Naive thymus-derived CD4-positive, alpha-beta T cell (primary cell): ENCODE data around the gene KIAA1671. TPM values are rescaled to one million over a fixed set of nuclear protein-coding genes. Genes with fewer than 3 reads are reported as not detected.

Experiments used
- ATAC-seq: fragments of 150-1000 bp; cut with Tn5 transposase; 2 replicates; pipeline ENCODE4 v1.10.0; 2021; ENCODE audit warnings: mild to moderate bottlenecking, moderate library complexity
- CTCF ChIA-PET: fragments of 350-600 bp; sonication (Branson Sonifier 250); formaldehyde crosslinking; loops from one replicate; lab custom pipeline; 2021; ENCODE audit warnings: antibody characterized with exemption; lab: Charles Lee
- POLR2A ChIA-PET: fragments of 350-600 bp; sonication (Branson Sonifier 250); formaldehyde crosslinking; loops from one replicate; lab custom pipeline; 2021; ENCODE audit warnings: antibody characterized with exemption, inconsistent platforms; lab: Charles Lee
- DNase-seq, 9 donors: peaks; one replicate each; pipeline versions ENCODE4 v3.0.0 to v3.0.0-alpha.2; 2020 to 2022; ENCODE audit warnings: mixed read lengths in 1 of 9
- H3K27ac ChIP-seq: one replicate; pipeline ENCODE4 v1.7.0; 2013; ENCODE audit warnings: mild to moderate bottlenecking, low read depth, low read length, moderate library complexity
- H3K27me3 ChIP-seq, 2 donors: one replicate each; pipeline ENCODE4 v1.7.0; 2013; ENCODE audit warnings: low read length in 2 of 2, mild to moderate bottlenecking in 2 of 2, moderate library complexity in 2 of 2; ENCODE audit not compliant: control insufficient read depth in 2 of 2, insufficient read depth in 2 of 2
- H3K36me3 ChIP-seq, 3 experiments: 1 replicate in 2 of 3; 2 replicates in 1 of 3; pipeline ENCODE4 v1.7.0; 2013; ENCODE audit warnings: low read length in 3 of 3, mild to moderate bottlenecking in 3 of 3, moderate library complexity in 1 of 3; ENCODE audit not compliant: insufficient read depth in 3 of 3, control insufficient read depth in 2 of 3
- H3K4me1 ChIP-seq, 2 donors: one replicate each; pipeline ENCODE4 v1.7.0; 2013; ENCODE audit warnings: low read length in 2 of 2, mild to moderate bottlenecking in 2 of 2, moderate library complexity in 1 of 2; ENCODE audit not compliant: control insufficient read depth in 2 of 2, insufficient read depth in 2 of 2
- H3K4me3 ChIP-seq: 2 replicates; pipeline ENCODE4 v1.7.0; 2013; ENCODE audit warnings: mild to moderate bottlenecking, low read length
- H3K9me3 ChIP-seq, 3 experiments: 1 replicate in 2 of 3; 2 replicates in 1 of 3; pipeline ENCODE4 v1.7.0; 2013; ENCODE audit warnings: low read length in 3 of 3; ENCODE audit not compliant: control insufficient read depth in 2 of 3
- H3K27ac Mint-ChIP-seq, 9 donors: one replicate each; pipeline ENCODE4 v1.8.0; 2020 to 2022; ENCODE audit warnings: mixed read lengths in 9 of 9, mild to moderate bottlenecking in 8 of 9, moderate library complexity in 5 of 9, inconsistent platforms in 2 of 9
- H3K27me3 Mint-ChIP-seq, 5 donors: one replicate each; pipeline ENCODE4 v1.8.0; 2021 to 2022; ENCODE audit warnings: mixed read lengths in 5 of 5, mild to moderate bottlenecking in 1 of 5
- H3K36me3 Mint-ChIP-seq, 5 donors: one replicate each; pipeline ENCODE4 v1.8.0; 2020 to 2022; ENCODE audit warnings: mixed read lengths in 5 of 5, mild to moderate bottlenecking in 3 of 5, inconsistent platforms in 1 of 5
- H3K4me1 Mint-ChIP-seq, 7 donors: one replicate each; pipeline ENCODE4 v1.8.0; 2020 to 2022; ENCODE audit warnings: mixed read lengths in 7 of 7, mild to moderate bottlenecking in 3 of 7, inconsistent platforms in 1 of 7
- H3K4me3 Mint-ChIP-seq, 10 donors: one replicate each; pipeline ENCODE4 v1.8.0; 2020 to 2022; ENCODE audit warnings: mild to moderate bottlenecking in 10 of 10, mixed read lengths in 10 of 10, moderate library complexity in 6 of 10, inconsistent platforms in 2 of 10
- H3K9me3 Mint-ChIP-seq, 11 donors: one replicate each; pipeline ENCODE4 v1.8.0; 2020 to 2022; ENCODE audit warnings: mixed read lengths in 11 of 11, mild to moderate bottlenecking in 4 of 11, inconsistent platforms in 1 of 11, moderate library complexity in 1 of 11
- intact Hi-C, 2 donors: fragments of 100-400 bp; cut with micrococcal nuclease; formaldehyde crosslinking; loops; one replicate each; pipeline ENCODE4 v1.15.1; 2023
- polyA plus RNA-seq, 2 donors: library from polyadenylated mRNA; unstranded; fragments of 300-500 nt; fragmentation: Illumina TruSeq; gene quantifications; one replicate each; pipeline ENCODE4 v1.2.3, GENCODE V29; 2021
- total RNA-seq, 6 experiments: library from RNA in 5 of 6; stranded (reverse) in 5 of 6; gene quantifications; 1 replicate in 5 of 6; 2 replicates in 1 of 6; pipeline ENCODE4 v1.2.3 and lab custom pipeline; 2021 to 2026

The KIAA1671 gene
- total and polyA plus RNA-seq, 7 experiments from 2014 or later: 0.47 to 19.0 (median 4.2) TPM

GRCh38 chr22:25193130-25193529 is 240.6 kb downstream of the KIAA1671 start:
- H3K27me3 Mint-ChIP-seq: no peaks in the 10 kb centered on the region
- no peak for DNase-seq
- intact Hi-C loops: no loop called here
- no peaks in the 10 kb centered on the region for H3K9me3 ChIP-seq
- H3K36me3 ChIP-seq: peaks cover 0 to 7% (median 0%) of the 10 kb centered on the region in 3 experiments
- H3K4me3 ChIP-seq: no peak overlapping the region
- H3K4me3 Mint-ChIP-seq: no peak overlapping the region
- ChIA-PET POLR2A (no interaction called here), CTCF (no interaction called here)
- peak overlapping the region in 1 of 9 donors; percentile 3 for H3K27ac Mint-ChIP-seq
- H3K4me1 ChIP-seq: no peaks in the 10 kb centered on the region
- H3K9me3 Mint-ChIP-seq: no peaks in the 10 kb centered on the region
- no peaks in the 10 kb centered on the region for H3K4me1 Mint-ChIP-seq
- no peaks in the 10 kb centered on the region for H3K27me3 ChIP-seq
- H3K27ac ChIP-seq: no peak overlapping the region
- ATAC-seq: no peak
- H3K36me3 Mint-ChIP-seq: peaks cover 9 to 44% (median 19%) of the 10 kb centered on the region in 5 donors

DNA sequence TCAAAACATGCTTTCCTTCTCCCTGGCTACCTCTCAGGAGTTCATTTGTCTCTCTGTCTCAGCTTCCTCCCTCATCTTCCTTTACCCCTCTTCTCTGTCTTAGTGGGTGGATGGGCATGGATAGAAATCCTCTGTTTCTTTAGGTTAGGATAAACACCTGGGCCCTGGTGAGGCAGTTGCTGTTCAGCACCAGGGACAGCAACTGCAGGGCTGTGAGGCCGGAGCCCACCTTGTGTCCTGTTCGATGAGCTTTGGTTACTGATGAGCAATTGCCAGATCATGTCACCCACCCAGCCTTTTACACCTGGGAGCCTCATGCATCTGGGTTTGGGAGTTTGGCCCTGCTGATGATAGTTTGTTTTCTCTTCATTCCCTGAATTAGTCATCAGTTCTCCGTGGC is 241.0 kb downstream of the KIAA1671 start:
- no peaks in the 10 kb centered on the region for H3K9me3 ChIP-seq
- Mint-ChIP-seq H3K36me3 (peaks cover 9 to 44% (median 19%) of the 10 kb centered on the region in 5 donors), H3K27ac (peak overlapping the region in 1 of 9 donors; percentile 3), H3K4me3 (no peak overlapping the region), H3K27me3 (no peaks in the 10 kb centered on the region), H3K4me1 (no peaks in the 10 kb centered on the region), H3K9me3 (no peaks in the 10 kb centered on the region)
- ATAC-seq: no peak
- no peak overlapping the region for H3K27ac ChIP-seq
- intact Hi-C loops: no loop called here
- DNase-seq: no peak
- ChIA-PET CTCF (no interaction called here), POLR2A (no interaction called here)
- H3K36me3 ChIP-seq: peaks cover 0 to 7% (median 0%) of the 10 kb centered on the region in 3 experiments
- no peaks in the 10 kb centered on the region for H3K27me3 ChIP-seq
- no peaks in the 10 kb centered on the region for H3K4me1 ChIP-seq
- no peak overlapping the region for H3K4me3 ChIP-seq

GRCh38 chr22:25196326-25196725 is 243.8 kb downstream of the KIAA1671 start:
- Histone ChIP-seq H3K4me3 (no peak overlapping the region), H3K27me3 (no peaks in the 10 kb centered on the region), H3K36me3 (no peaks in the 10 kb centered on the region), H3K4me1 (no peaks in the 10 kb centered on the region), H3K27ac (no peak overlapping the region), H3K9me3 (no peaks in the 10 kb centered on the region)
- DNase-seq: no peak
- no peak overlapping the region for H3K27ac Mint-ChIP-seq
- H3K36me3 Mint-ChIP-seq: peaks cover 7 to 36% (median 19%) of the 10 kb centered on the region in 5 donors
- no peaks in the 10 kb centered on the region for H3K27me3 Mint-ChIP-seq
- H3K4me3 Mint-ChIP-seq: no peak overlapping the region
- ATAC-seq: no peak
- ChIA-PET POLR2A (no interaction called here), CTCF (no interaction called here)
- intact Hi-C loops: no loop called here
- H3K4me1 Mint-ChIP-seq: peaks cover 0 to 2% (median 0%) of the 10 kb centered on the region in 7 donors
- no peaks in the 10 kb centered on the region for H3K9me3 Mint-ChIP-seq

DNA sequence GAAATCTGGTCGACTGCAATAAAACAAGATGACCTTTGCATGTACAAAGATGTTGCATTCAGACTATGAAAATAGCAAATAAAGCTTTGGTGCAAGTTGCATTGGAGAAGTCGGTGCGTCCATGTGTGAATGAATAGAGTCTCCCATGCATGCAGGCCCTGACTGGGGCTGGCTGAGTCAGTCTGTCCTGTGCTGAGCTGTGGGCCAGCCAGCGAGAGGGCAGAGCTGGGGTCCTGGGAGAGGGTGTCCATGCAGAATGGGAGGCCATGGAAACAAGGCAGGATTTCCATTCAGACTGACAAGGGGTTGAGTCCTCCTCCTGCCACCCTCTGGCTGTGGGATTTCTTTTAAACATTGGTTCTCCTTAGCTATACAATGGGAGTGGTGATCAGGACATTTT is 244.8 kb downstream of the KIAA1671 start:
- DNase-seq: no peak
- ChIA-PET POLR2A (no interaction called here), CTCF (no interaction called here)
- ATAC-seq: no peak
- intact Hi-C loops: no loop called here
- peaks cover 5 to 36% (median 19%) of the 10 kb centered on the region in 5 donors for H3K36me3 Mint-ChIP-seq
- no peak overlapping the region for H3K4me3 Mint-ChIP-seq
- Histone ChIP-seq H3K4me3 (no peak overlapping the region), H3K4me1 (no peaks in the 10 kb centered on the region), H3K27me3 (no peaks in the 10 kb centered on the region), H3K36me3 (no peaks in the 10 kb centered on the region), H3K27ac (no peak overlapping the region), H3K9me3 (no peaks in the 10 kb centered on the region)
- H3K9me3 Mint-ChIP-seq: no peaks in the 10 kb centered on the region
- no peaks in the 10 kb centered on the region for H3K27me3 Mint-ChIP-seq
- H3K4me1 Mint-ChIP-seq: peaks cover 0 to 6% (median 0%) of the 10 kb centered on the region in 7 donors
- H3K27ac Mint-ChIP-seq: peak overlapping the region in 1 of 9 donors; percentile 33

- H3K27ac Mint-ChIP-seq: peak within 1 kb of the TSS in 1 of 9 donors; percentile 18
- CTCF ChIA-PET: no interaction called here
These were observed 247.4 kb downstream of the KIAA1671 start, which contains the start of gene CRYBB3 for GRCh38 chr22:25199731-25200520. CRYBB3 (plus strand) TSS chr22:25199858; CDS start chr22:25201397, 1,539 bp downstream.

DNA sequence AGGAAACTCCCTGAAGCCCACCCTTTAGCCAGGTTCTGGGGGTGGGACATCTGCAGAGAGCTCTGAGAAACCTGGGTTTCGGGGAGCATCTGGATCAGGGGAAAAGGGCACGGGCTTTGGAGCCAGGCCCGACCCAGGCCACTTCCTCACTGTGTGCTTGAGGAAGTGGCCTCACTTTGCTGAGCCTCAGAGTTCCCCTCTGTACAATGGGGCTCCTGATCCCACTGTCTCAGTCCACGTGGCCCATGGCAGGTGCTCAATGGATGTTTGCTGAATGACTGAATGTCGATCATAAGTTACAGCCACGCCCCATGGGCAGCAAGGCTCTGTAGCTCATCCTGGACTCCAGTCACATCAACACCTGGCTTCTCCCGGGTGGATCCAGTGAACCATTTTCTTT is 248.5 kb downstream of the KIAA1671 start:
- no peak overlapping the region for H3K4me3 Mint-ChIP-seq
- H3K4me3 ChIP-seq: no peak overlapping the region
- H3K36me3 ChIP-seq: no peaks in the 10 kb centered on the region
- ATAC-seq (no peak), DNase-seq (no peak)
- H3K4me1 Mint-ChIP-seq: peaks cover 0 to 7% (median 0%) of the 10 kb centered on the region in 7 donors
- no peaks in the 10 kb centered on the region for H3K27me3 ChIP-seq
- H3K27ac ChIP-seq: no peak overlapping the region
- no peaks in the 10 kb centered on the region for H3K9me3 ChIP-seq
- POLR2A ChIA-PET: no interaction called here
- H3K27ac Mint-ChIP-seq: no peak overlapping the region
- CTCF ChIA-PET: interaction anchor here (1.3 kb wide), 1 partner anchor 12 kb away, joined by 3 read pairs; no protein-coding TSS in a partner anchor
- no peaks in the 10 kb centered on the region for H3K27me3 Mint-ChIP-seq
- H3K36me3 Mint-ChIP-seq: peaks cover 0 to 12% (median 0%) of the 10 kb centered on the region in 5 donors
- intact Hi-C loops: no loop called here
- H3K9me3 Mint-ChIP-seq: peaks cover 0 to 1% (median 0%) of the 10 kb centered on the region in 11 donors
- H3K4me1 ChIP-seq: no peaks in the 10 kb centered on the region

More at GRCh38 chr22:25199731-25200520, 247.4 kb downstream of the KIAA1671 start, which contains the start of gene CRYBB3:
- Mint-ChIP-seq H3K27me3 (no peaks in the 10 kb centered on the region), H3K4me1 (peaks cover 0 to 7% (median 0%) of the 10 kb centered on the region in 7 donors), H3K4me3 (no peak within 1 kb of the TSS), H3K36me3 (peaks cover 0 to 15% (median 2%) of the 10 kb centered on the region in 5 donors), H3K9me3 (peaks cover 0 to 1% (median 0%) of the 10 kb centered on the region in 11 donors)
- Histone ChIP-seq H3K4me3 (no peak within 1 kb of the TSS), H3K36me3 (no peaks in the 10 kb centered on the region), H3K9me3 (no peaks in the 10 kb centered on the region), H3K27me3 (no peaks in the 10 kb centered on the region), H3K27ac (no peak within 1 kb of the TSS), H3K4me1 (no peaks in the 10 kb centered on the region)
- POLR2A ChIA-PET: no interaction called here
- DNase-seq (no peak), ATAC-seq (no peak)
- intact Hi-C loops: no loop called here
